HepG2 (cell line): ENCODE data around the gene CATSPERB. TPM values are rescaled to one million over a fixed set of nuclear protein-coding genes. Genes with fewer than 3 reads are reported as not detected.
A peak's percentile ranks its signal among the peaks of the same experiment; 100 is the strongest.

Experiments used
- ARID5B ChIP-seq: IDR thresholded peaks from 2 replicates; pipeline ENCODE4 v1.4.0; 2020; ENCODE audit warnings: mild to moderate bottlenecking, missing genetic modification reagents
- ATF2 ChIP-seq: sonication (generic); formaldehyde crosslinking; IDR thresholded peaks from 2 replicates; pipeline ENCODE4 v1.4.0; 2020; ENCODE audit warnings: missing genetic modification reagents
- ATF4 ChIP-seq, 2 experiments: fragments of 450-650 bp in 1 of 2; sonication (generic) in 1 of 2; formaldehyde crosslinking; IDR thresholded peaks; 2 replicates each; pipeline versions ENCODE4 v1.5.0 to v1.8.0; 2020 to 2022; ENCODE audit warnings: mild to moderate bottlenecking in 1 of 2, missing genetic modification reagents in 1 of 2
- BRCA1 ChIP-seq: sonication (generic); formaldehyde crosslinking; IDR thresholded peaks from 2 replicates; pipeline ENCODE4 v1.4.0; 2020; ENCODE audit warnings: missing genetic modification reagents
- FLYWCH1 ChIP-seq: sonication (generic); formaldehyde crosslinking; IDR thresholded peaks from 2 replicates; pipeline ENCODE4 v1.8.1; 2023; ENCODE audit warnings: mild to moderate bottlenecking, missing genetic modification reagents
- HIVEP1 ChIP-seq: sonication (generic); formaldehyde crosslinking; IDR thresholded peaks from 2 replicates; pipeline ENCODE4 v1.4.0; 2020; ENCODE audit warnings: mild to moderate bottlenecking, missing genetic modification reagents
- HNF4A ChIP-seq: sonication (generic); formaldehyde crosslinking; IDR thresholded peaks from 2 replicates; pipeline ENCODE4 v1.4.0; 2020; ENCODE audit warnings: missing genetic modification reagents
- MIER2 ChIP-seq: IDR thresholded peaks from 2 replicates; pipeline ENCODE4 v1.6.1; 2016; ENCODE audit warnings: missing biosample characterization, missing genetic modification reagents
- MLX ChIP-seq: IDR thresholded peaks from 2 replicates; pipeline ENCODE4 v1.6.1; 2016
- PAF1 ChIP-seq: IDR thresholded peaks from 2 replicates; pipeline ENCODE4 v1.6.1; 2016; ENCODE audit warnings: missing genetic modification reagents, missing compliant biosample characterization
- PHF21A ChIP-seq: sonication (generic); formaldehyde crosslinking; IDR thresholded peaks from 2 replicates; pipeline ENCODE4 v1.5.0; 2020; ENCODE audit warnings: mild to moderate bottlenecking, missing genetic modification reagents
- TARDBP ChIP-seq: sonication (generic); formaldehyde crosslinking; IDR thresholded peaks from 2 replicates; pipeline ENCODE4 v1.8.0; 2022; ENCODE audit warnings: mild to moderate bottlenecking, missing genetic modification reagents
- TBX3 ChIP-seq: fragments of 450-650 bp; IDR thresholded peaks from 2 replicates; pipeline ENCODE4 v1.6.1; 2017; ENCODE audit warnings: antibody characterized with exemption, mild to moderate bottlenecking, inconsistent platforms, borderline replicate concordance
- TEF ChIP-seq: sonication (generic); formaldehyde crosslinking; IDR thresholded peaks from 2 replicates; pipeline ENCODE4 v1.5.0; 2020; ENCODE audit warnings: missing genetic modification reagents
- ZBTB21 ChIP-seq: sonication (generic); formaldehyde crosslinking; IDR thresholded peaks from 2 replicates; pipeline ENCODE4 v1.4.0; 2020; ENCODE audit warnings: missing genetic modification reagents
- ZFYVE20 ChIP-seq: sonication (generic); formaldehyde crosslinking; IDR thresholded peaks from 2 replicates; pipeline ENCODE4 v1.8.0; 2023; ENCODE audit warnings: low read depth, mild to moderate bottlenecking, moderate library complexity, missing genetic modification reagents, borderline replicate concordance
- ZNF124 ChIP-seq: sonication (generic); formaldehyde crosslinking; IDR thresholded peaks from 2 replicates; pipeline ENCODE4 v1.4.0; 2020; ENCODE audit warnings: missing genetic modification reagents
- ZNF143 ChIP-seq: sonication (generic); formaldehyde crosslinking; IDR thresholded peaks from 2 replicates; pipeline ENCODE4 v1.4.0; 2020; ENCODE audit warnings: missing genetic modification reagents
- ZNF530 ChIP-seq: sonication (generic); formaldehyde crosslinking; IDR thresholded peaks from 2 replicates; pipeline ENCODE4 v1.5.0; 2020; ENCODE audit warnings: low read depth, mild to moderate bottlenecking, missing genetic modification reagents
- ZNF562 ChIP-seq: sonication (generic); formaldehyde crosslinking; IDR thresholded peaks from 2 replicates; pipeline ENCODE4 v1.8.0; 2022; ENCODE audit warnings: missing genetic modification reagents, borderline replicate concordance
- ZNF563 ChIP-seq: sonication (generic); formaldehyde crosslinking; IDR thresholded peaks from 2 replicates; pipeline ENCODE4 v1.8.0; 2022; ENCODE audit warnings: mild to moderate bottlenecking, moderate library complexity, missing genetic modification reagents
- ZNF672 ChIP-seq: sonication (generic); formaldehyde crosslinking; IDR thresholded peaks from 2 replicates; pipeline ENCODE4 v1.8.1; 2022; ENCODE audit warnings: missing genetic modification reagents
- ZNF674 ChIP-seq: sonication (generic); formaldehyde crosslinking; IDR thresholded peaks from 2 replicates; pipeline ENCODE4 v1.5.0; 2020; ENCODE audit warnings: low read depth, mild to moderate bottlenecking, missing genetic modification reagents
- ZNF839 ChIP-seq: sonication (generic); formaldehyde crosslinking; IDR thresholded peaks from 2 replicates; pipeline ENCODE4 v1.4.0; 2020; ENCODE audit warnings: missing genetic modification reagents, mild to moderate bottlenecking, borderline replicate concordance
- polyA plus RNA-seq, 8 experiments: library from polyadenylated mRNA; depleted of rRNA in 3 of 8; stranded (reverse) in 7 of 8; unstranded in 1 of 8; fragments of >200 nt; fragmentation: Illumina TruSeq in 4 of 8; extraction: Trizol in 4 of 8; gene quantifications; 2 replicates each; pipeline versions ENCODE4 v1.2.1 to v1.2.3, GENCODE V29; 2011 to 2016; ENCODE audit warnings: low read depth in 4 of 8, missing spikeins in 1 of 8, mixed read lengths in 1 of 8; ENCODE audit not compliant: insufficient read depth in 1 of 8
- total RNA-seq, 5 experiments: library from RNA; depleted of rRNA; stranded (reverse); fragments of >200 nt; fragmentation: Illumina TruSeq; extraction: Trizol; gene quantifications; 2 replicates each; pipeline ENCODE4 v1.2.3, GENCODE V29; 2016; ENCODE audit warnings: low read depth in 1 of 5

The CATSPERB gene
- total and polyA plus RNA-seq, 2 of the 13 experiments (the other 11 are each of a cell fraction or from before 2014, with no cell fraction given) = not detected

GRCh38 chr14:91755570-91756295 lies 23.8 kb upstream of the CATSPERB start (continued):
- no peak for TF ChIP-seq TBX3
- no peak for TF ChIP-seq ZNF672
- TF ChIP-seq MIER2 (CRISPR knock-in tag) = peak; percentile 26; the same call in 1 of the 2 replicates
- TF ChIP-seq ZBTB21 (CRISPR knock-in tag) = peak; percentile 73
- no peak for TF ChIP-seq PAF1 (CRISPR knock-in tag)
- TF ChIP-seq FLYWCH1 = no peak
- TF ChIP-seq ZNF674 (CRISPR knock-in tag) = no peak
- no peak for TF ChIP-seq ZNF530
- peak; percentile 41; the same call in 1 of the 2 replicates for TF ChIP-seq ATF2 (CRISPR knock-in tag)
- TF ChIP-seq PHF21A (CRISPR knock-in tag) = peak; percentile 41; the same call in 1 of the 2 replicates
- peak; percentile 65; the same call in 1 of the 2 replicates for TF ChIP-seq TEF (CRISPR knock-in tag)
- TF ChIP-seq BRCA1 (CRISPR knock-in tag) = no peak
- TF ChIP-seq ZFYVE20 (CRISPR knock-in tag) = no peak
- TF ChIP-seq ATF4 (CRISPR knock-in tag; IDR thresholded peaks at IDR 0.05) = peak in 1 of 2 experiments; percentile 81; a peak in 2 of 4 replicates
- 0 out of 2 replicates have a peak, but pooled peaks have one; percentile 23 for TF ChIP-seq HNF4A
- TF ChIP-seq HIVEP1 (CRISPR knock-in tag) = no peak
- no peak for TF ChIP-seq MLX (CRISPR knock-in tag)
- 0 out of 2 replicates have a peak, but pooled peaks have one; percentile 21 for TF ChIP-seq TARDBP (CRISPR knock-in tag)
- TF ChIP-seq ZNF562 (CRISPR knock-in tag) = no peak
- no peak for TF ChIP-seq ZNF143 (CRISPR knock-in tag)
- no peak for TF ChIP-seq ZNF839 (CRISPR knock-in tag)
- no peak for TF ChIP-seq ZNF124 (CRISPR knock-in tag)
- TF ChIP-seq ZNF563 (CRISPR knock-in tag) = no peak
- TF ChIP-seq ARID5B (CRISPR knock-in tag) = peak; percentile 86
